ENCODE results near the gene ARGLU1. TPM values are rescaled to one million over a fixed set of nuclear protein-coding genes. Genes with fewer than 3 reads are reported as not detected.
A peak's percentile ranks its signal among the peaks of the same experiment; 100 is the strongest.

The ARGLU1 gene
- total and polyA plus RNA-seq, 5 donors from 2014 or later: 25.7 to 235 (median 34.8) TPM

- peaks cover 5% of the 10 kb centered on the region for H3K4me1 ChIP-seq (ENCODE audit: control insufficient read depth, insufficient read depth, low read length, poor library complexity, severe bottlenecking)
- H3K27ac Mint-ChIP-seq: no peak overlapping the region
- H3K36me3 Mint-ChIP-seq: no peaks in the 10 kb centered on the region
- H3K27ac ChIP-seq (ENCODE audit: insufficient read depth, low read length, poor library complexity, severe bottlenecking): no peak overlapping the region
- DNase-seq (no peak), ATAC-seq (ENCODE audit: low read depth in 2 of 2) (no peak)
- H3K36me3 ChIP-seq (ENCODE audit: control insufficient read depth, insufficient read depth, low read length): no peaks in the 10 kb centered on the region
- peaks cover 34% of the 10 kb centered on the region for H3K27me3 Mint-ChIP-seq
- H3K4me3 ChIP-seq (ENCODE audit: low read depth, low read length): no peak overlapping the region
- H3K27me3 ChIP-seq (ENCODE audit: control insufficient read depth, insufficient read depth, low read length): peaks cover 12% of the 10 kb centered on the region
- H3K4me3 Mint-ChIP-seq: no peak overlapping the region
- peaks cover 4 to 15% (median 5%) of the 10 kb centered on the region in 4 donors for H3K4me1 Mint-ChIP-seq
- peaks cover 0 to 2% (median 0%) of the 10 kb centered on the region in 7 donors for H3K9me3 Mint-ChIP-seq
- H3K9me3 ChIP-seq (ENCODE audit: control insufficient read depth in 2 of 2, low read length in 2 of 2): no peaks in the 10 kb centered on the region
Observed at GRCh38 chr13:106494506-106494905, 73.4 kb downstream of the ARGLU1 start.

- ATAC-seq (ENCODE audit: low read depth in 2 of 2) (peak in 1 of 2 donors; percentile 22), DNase-seq (no peak)
- H3K4me3 Mint-ChIP-seq: no peak overlapping the region
Observed at GRCh38 chr13:106493533-106494220, 74.3 kb downstream of the ARGLU1 start.

GRCh38 chr13:106492588-106493475 is 75.1 kb downstream of the ARGLU1 start:
- Histone ChIP-seq H3K4me3 (ENCODE audit: low read depth, low read length) (no peak overlapping the region), H3K4me1 (ENCODE audit: control insufficient read depth, insufficient read depth, low read length, poor library complexity, severe bottlenecking) (peaks cover 5% of the 10 kb centered on the region), H3K27me3 (ENCODE audit: control insufficient read depth, insufficient read depth, low read length) (peaks cover 8% of the 10 kb centered on the region), H3K27ac (ENCODE audit: insufficient read depth, low read length, poor library complexity, severe bottlenecking) (no peak overlapping the region), H3K36me3 (ENCODE audit: control insufficient read depth, insufficient read depth, low read length) (no peaks in the 10 kb centered on the region), H3K9me3 (ENCODE audit: control insufficient read depth in 2 of 2, low read length in 2 of 2) (no peaks in the 10 kb centered on the region)
- H3K4me1 Mint-ChIP-seq: peaks cover 4 to 15% (median 10%) of the 10 kb centered on the region in 4 donors
- no peak overlapping the region for H3K4me3 Mint-ChIP-seq
- H3K27me3 Mint-ChIP-seq: peaks cover 36% of the 10 kb centered on the region
- H3K36me3 Mint-ChIP-seq: no peaks in the 10 kb centered on the region
- DNase-seq (no peak), ATAC-seq (ENCODE audit: low read depth in 2 of 2) (no peak)
- no peak overlapping the region for H3K27ac Mint-ChIP-seq
- peaks cover 0 to 2% (median 0%) of the 10 kb centered on the region in 7 donors for H3K9me3 Mint-ChIP-seq

More at GRCh38 chr13:106493533-106494220, 74.3 kb downstream of the ARGLU1 start:
- H3K36me3 ChIP-seq (ENCODE audit: control insufficient read depth, insufficient read depth, low read length): no peaks in the 10 kb centered on the region
- Mint-ChIP-seq H3K27ac (no peak overlapping the region), H3K4me1 (peaks cover 4 to 15% (median 10%) of the 10 kb centered on the region in 4 donors), H3K27me3 (peaks cover 36% of the 10 kb centered on the region), H3K9me3 (peaks cover 0 to 2% (median 0%) of the 10 kb centered on the region in 7 donors), H3K36me3 (no peaks in the 10 kb centered on the region)
- H3K9me3 ChIP-seq (ENCODE audit: control insufficient read depth in 2 of 2, low read length in 2 of 2): no peaks in the 10 kb centered on the region
- H3K4me3 ChIP-seq (ENCODE audit: low read depth, low read length): no peak overlapping the region
- H3K27ac ChIP-seq (ENCODE audit: insufficient read depth, low read length, poor library complexity, severe bottlenecking): no peak overlapping the region
- peaks cover 5% of the 10 kb centered on the region for H3K4me1 ChIP-seq (ENCODE audit: control insufficient read depth, insufficient read depth, low read length, poor library complexity, severe bottlenecking)
- H3K27me3 ChIP-seq (ENCODE audit: control insufficient read depth, insufficient read depth, low read length): peaks cover 9% of the 10 kb centered on the region

- Histone ChIP-seq H3K27ac (ENCODE audit: insufficient read depth, low read length, poor library complexity, severe bottlenecking) (no peak overlapping the region), H3K4me1 (ENCODE audit: control insufficient read depth, insufficient read depth, low read length, poor library complexity, severe bottlenecking) (peaks cover 5% of the 10 kb centered on the region), H3K27me3 (ENCODE audit: control insufficient read depth, insufficient read depth, low read length) (peaks cover 6% of the 10 kb centered on the region), H3K36me3 (ENCODE audit: control insufficient read depth, insufficient read depth, low read length) (no peaks in the 10 kb centered on the region), H3K9me3 (ENCODE audit: control insufficient read depth in 2 of 2, low read length in 2 of 2) (no peaks in the 10 kb centered on the region), H3K4me3 (ENCODE audit: low read depth, low read length) (no peak overlapping the region)
- Mint-ChIP-seq H3K27me3 (peaks cover 34% of the 10 kb centered on the region), H3K27ac (no peak overlapping the region), H3K4me3 (peak overlapping the region in 2 of 4 donors; percentile 14 to 40), H3K4me1 (peaks cover 4 to 15% (median 10%) of the 10 kb centered on the region in 4 donors), H3K36me3 (no peaks in the 10 kb centered on the region), H3K9me3 (peaks cover 0 to 2% (median 0%) of the 10 kb centered on the region in 7 donors)
- DNase-seq (no peak), ATAC-seq (ENCODE audit: low read depth in 2 of 2) (no peak)
Observed at GRCh38 chr13:106491928-106492587, 75.9 kb downstream of the ARGLU1 start.

Other genes starting within 250 kb of the ARGLU1 start
- 0.49 TPM for gene EFNB2, start 32.5 kb downstream of the ARGLU1 start, total RNA-seq
- under 1 TPM in 2 of 4 donors, not detected in 2; 0.20 to 0.27 TPM for gene EFNB2, start 32.5 kb downstream of the ARGLU1 start, polyA plus RNA-seq

Measured in CD4-positive, CD25-positive, alpha-beta regulatory T cell (primary cell).